Hepatocyte (in vitro differentiated cells): ENCODE measurements around the gene RPL28. TPM values are rescaled to one million over a fixed set of nuclear protein-coding genes. Genes with fewer than 3 reads are reported as not detected.

Experiments used
- DNase-seq: peaks from one replicate; pipeline ENCODE4 v3.0.0-alpha.2; 2016; ENCODE audit warnings: low spot score
- H2AFZ ChIP-seq: fragments of 200-600 bp; sonication (generic); 2 replicates; pipeline ENCODE4 v1.6.0; 2016; ENCODE audit warnings: antibody characterized with exemption, mild to moderate bottlenecking
- H3K27ac ChIP-seq: fragments of 200-600 bp; sonication (generic); 2 replicates; pipeline ENCODE4 v1.5.1; 2016; ENCODE audit warnings: mild to moderate bottlenecking
- H3K27me3 ChIP-seq: fragments of 200-600 bp; sonication (generic); 2 replicates; pipeline ENCODE4 v1.6.1; 2016
- H3K36me3 ChIP-seq: fragments of 200-600 bp; sonication (generic); replicated peaks from 2 replicates; pipeline ENCODE4 v1.5.1; 2016; ENCODE audit warnings: low read depth; ENCODE audit not compliant: insufficient read depth
- H3K4me1 ChIP-seq: fragments of 200-600 bp; sonication (generic); 2 replicates; pipeline ENCODE4 v1.5.1; 2016; ENCODE audit warnings: mild to moderate bottlenecking, moderate library complexity; ENCODE audit not compliant: insufficient read depth
- H3K4me2 ChIP-seq: fragments of 200-600 bp; sonication (generic); 2 replicates; pipeline ENCODE4 v1.6.0; 2016
- H3K4me3 ChIP-seq: fragments of 200-600 bp; sonication (generic); 2 replicates; pipeline ENCODE4 v1.5.1; 2016; ENCODE audit warnings: mild to moderate bottlenecking
- H3K79me2 ChIP-seq: fragments of 200-600 bp; sonication (generic); 2 replicates; pipeline ENCODE4 v1.6.0; 2017; ENCODE audit warnings: mild to moderate bottlenecking
- H3K9me2 ChIP-seq: fragments of 200-600 bp; sonication (generic); replicated peaks from 2 replicates; pipeline ENCODE4 v1.6.0; 2017; ENCODE audit warnings: mild to moderate bottlenecking; ENCODE audit not compliant: insufficient read depth
- H3K9me3 ChIP-seq: fragments of 200-600 bp; sonication (generic); 2 replicates; pipeline ENCODE4 v1.5.1; 2016; ENCODE audit warnings: low read depth, mild to moderate bottlenecking
- H4K20me1 ChIP-seq: fragments of 200-600 bp; sonication (generic); 2 replicates; pipeline ENCODE4 v1.6.0; 2016; ENCODE audit warnings: mild to moderate bottlenecking; ENCODE audit not compliant: insufficient read depth, poor library complexity, severe bottlenecking
- CTCF ChIP-seq: fragments of 200-600 bp; sonication (generic); IDR thresholded peaks from 2 replicates; pipeline ENCODE4 v1.5.1; 2016; ENCODE audit warnings: antibody characterized with exemption, mild to moderate bottlenecking; ENCODE audit not compliant: poor library complexity
- EZH2 ChIP-seq: fragments of 200-600 bp; sonication (generic); IDR thresholded peaks from 2 replicates; pipeline ENCODE4 v1.6.1; 2016; ENCODE audit warnings: antibody characterized with exemption, mild to moderate bottlenecking, borderline replicate concordance
- EZH2phosphoT487 ChIP-seq: fragments of 200-600 bp; sonication (generic); IDR thresholded peaks from one replicate; pipeline ENCODE4 v1.6.1; 2018; ENCODE audit warnings: antibody characterized with exemption, mild to moderate bottlenecking, low read depth, moderate library complexity; ENCODE audit not compliant: unreplicated experiment, severe bottlenecking
- WGBS: methylation state at CpG from one replicate; pipeline ENCODE4 v1.1.6; 2016; ENCODE audit warnings: low lambda C conversion rate; ENCODE audit errors: missing lambda C conversion rate; 5-methylcytosine and 5-hydroxymethylcytosine counted together
- polyA plus RNA-seq: library from polyadenylated mRNA; unstranded; fragments of >200 nt; fragmentation: Nextera tagmentation; extraction: Ambion mirVana; gene quantifications from 2 replicates; pipeline ENCODE4 v1.2.1, GENCODE V29; 2016
- total RNA-seq: library from RNA; depleted of rRNA; stranded (reverse); fragments of >200 nt; gene quantifications from 2 replicates; pipeline ENCODE4 v1.2.3, GENCODE V29; 2014

The RPL28 gene
- total and polyA plus RNA-seq, 2 experiments from 2014 or later: 437 to 604 TPM

- WGBS: 21% methylated on average over 35 of the region's 43 CpGs
- Histone ChIP-seq H3K79me2 (peaks cover 8% of the 10 kb centered on the region), H3K4me3 (no peak overlapping the region), H3K4me1 (peaks cover 31% of the 10 kb centered on the region), H3K36me3 (no peaks in the 10 kb centered on the region), H3K4me2 (peak overlapping the region; percentile 59), H3K27me3 (peaks cover 13% of the 10 kb centered on the region), H3K9me3 (no peaks in the 10 kb centered on the region), H4K20me1 (no peaks in the 10 kb centered on the region), H2AFZ (no peak overlapping the region), H3K27ac (no peak overlapping the region), H3K9me2 (no peaks in the 10 kb centered on the region)
- TF ChIP-seq EZH2: no peak
- TF ChIP-seq CTCF: no peak
- no peak for TF ChIP-seq EZH2phosphoT487
- DNase-seq: no peak
These were observed 8.2 kb upstream of the RPL28 start for GRCh38 chr19:55377356-55378131.

GRCh38 chr19:55379174-55379573 is 6.6 kb upstream of the RPL28 start:
- TF ChIP-seq EZH2phosphoT487 (no peak), EZH2 (no peak), CTCF (no peak)

GRCh38 chr19:55382013-55382412 is 3.7 kb upstream of the RPL28 start:
- no peak overlapping the region for H3K4me2 ChIP-seq
- H3K9me2 ChIP-seq: no peaks in the 10 kb centered on the region

More at GRCh38 chr19:55379174-55379573, 6.6 kb upstream of the RPL28 start:
- Histone ChIP-seq H3K9me3 (no peaks in the 10 kb centered on the region), H3K79me2 (peaks cover 16% of the 10 kb centered on the region), H3K27ac (no peak overlapping the region), H2AFZ (no peak overlapping the region), H3K4me2 (no peak overlapping the region), H3K9me2 (no peaks in the 10 kb centered on the region), H3K4me3 (no peak overlapping the region), H3K36me3 (no peaks in the 10 kb centered on the region), H4K20me1 (no peaks in the 10 kb centered on the region), H3K27me3 (peaks cover 4% of the 10 kb centered on the region), H3K4me1 (peaks cover 29% of the 10 kb centered on the region)
- 65% methylated on average over 11 of the region's 11 CpGs for WGBS
- DNase-seq: no peak

More at GRCh38 chr19:55382013-55382412, 3.7 kb upstream of the RPL28 start:
- no peak for TF ChIP-seq EZH2phosphoT487
- TF ChIP-seq EZH2: no peak
- no peak for TF ChIP-seq CTCF
- Histone ChIP-seq H2AFZ (no peak overlapping the region), H3K4me3 (no peak overlapping the region), H3K79me2 (peaks cover 27% of the 10 kb centered on the region), H3K4me1 (peaks cover 29% of the 10 kb centered on the region), H3K36me3 (no peaks in the 10 kb centered on the region), H3K27ac (no peak overlapping the region), H4K20me1 (peaks cover 12% of the 10 kb centered on the region), H3K9me3 (no peaks in the 10 kb centered on the region), H3K27me3 (no peaks in the 10 kb centered on the region)
- no peak for DNase-seq
- 98% methylated on average over 4 of the region's 5 CpGs for WGBS
